ENCODE results near the gene G6PC3. TPM values are rescaled to one million over a fixed set of nuclear protein-coding genes. Genes with fewer than 3 reads are reported as not detected.

The G6PC3 gene
- total and polyA plus RNA-seq, 2 of the 4 experiments (the other 2 are of a cell fraction), result 20.4 to 107 TPM

- BruUV-seq (replicated peaks), result no TSS peak
- Histone ChIP-seq H2AK9ac (replicated peaks; ENCODE audit: low read depth, low read length, poor library complexity) (no peak overlapping the region), H3K14ac (replicated peaks; ENCODE audit: low read depth, low read length) (peak overlapping the region; percentile 3; the same call in 1 of the 2 replicates), H2BK5ac (ENCODE audit: low read depth, low read length, poor library complexity, severe bottlenecking) (peak overlapping the region; percentile 33), H3K9me3 (ENCODE audit: control insufficient read depth, insufficient read depth, low read length) (no peaks in the 10 kb centered on the region), H3K56ac (ENCODE audit: extremely low read depth, insufficient read depth, low read length) (no peak overlapping the region), H4K8ac (ENCODE audit: low read depth in 2 of 2, low read length in 2 of 2) (no peak overlapping the region; a peak in 1 of 4 replicates), H2BK120ac (ENCODE audit: low read depth, low read length) (no peak overlapping the region), H4K20me1 (ENCODE audit: insufficient read depth, low read length) (peaks cover 60% of the 10 kb centered on the region), H3K23ac (ENCODE audit: low read depth, low read length) (peak overlapping the region; percentile 53; the same call in 1 of the 2 replicates), H4K5ac (ENCODE audit: low read depth, low read length) (no peak overlapping the region), H3K9ac (ENCODE audit: low read depth, low read length) (no peak overlapping the region), H3K4me3 (ENCODE audit: insufficient read depth, low read depth, low read length) (no peak overlapping the region), H3K18ac (ENCODE audit: low read depth, low read length) (no peak overlapping the region), H2AK5ac (ENCODE audit: low read depth, low read length) (no peak overlapping the region), H3K27ac (ENCODE audit: insufficient read depth, low read length) (peak overlapping the region; percentile 18; the same call in 1 of the 2 replicates), H3K9me1 (ENCODE audit: insufficient read depth, low read length) (no peaks in the 10 kb centered on the region), H3K4me2 (ENCODE audit: low read depth, low read length) (peak overlapping the region; percentile 36; the same call in 1 of the 2 replicates), H2BK20ac (ENCODE audit: low read depth, low read length) (no peak overlapping the region), H3K79me1 (ENCODE audit: low read depth in 1 of 2, low read length in 2 of 2) (peaks cover 10 to 69% of the 10 kb centered on the region in 2 experiments), H3K36me3 (ENCODE audit: control insufficient read depth, insufficient read depth, low read length) (peaks cover 23% of the 10 kb centered on the region), H3K4ac (ENCODE audit: low read depth, low read length) (0 out of 2 replicates have a peak overlapping the region, but pooled peaks have one; percentile 2), H2AFZ (replicated peaks; ENCODE audit: low read length, poor library complexity) (no peak overlapping the region), H3K27me3 (ENCODE audit: control insufficient read depth, insufficient read depth, low read length) (no peaks in the 10 kb centered on the region), H2BK15ac (ENCODE audit: low read depth, low read length) (no peak overlapping the region), H3K4me1 (ENCODE audit: control insufficient read depth, insufficient read depth, low read length) (peaks cover 10% of the 10 kb centered on the region), H4K91ac (ENCODE audit: insufficient read depth, low read depth, low read length) (no peak overlapping the region)
- ChIA-PET POLR2A (ENCODE audit: unreplicated experiment) (no interaction called here), CTCF (interaction anchor here (1.6 kb wide), 1 partner anchor 10 kb away, joined by 7 read pairs; no protein-coding TSS in a partner anchor)
- WGBS, 2 experiments (ENCODE audit: extremely low coverage in 2 of 2, insufficient read length in 1 of 2), result no CpG with 5 or more reads among the region's 6 CpGs
- intact Hi-C loops (cut with micrococcal nuclease), result loop anchor here (10.0 kb wide), 1 partner anchor 125 kb away; no protein-coding TSS in a partner anchor
- dilution Hi-C loops (cut with HindIII; ENCODE audit: low sequenced_read_pairs, unreplicated experiment), result no loop called here
- no peak for ATAC-seq (ENCODE audit: low read depth)
- TF ChIP-seq NFE2L2 (IDR thresholded peaks at IDR 0.05; ENCODE audit: low read depth, low read length) (no peak), CEBPB (IDR thresholded peaks at IDR 0.05; ENCODE audit: low read depth, low read length) (no peak), CTCF (conservative IDR thresholded peaks at IDR 0.05; ENCODE audit: low read depth, low read length) (no peak), ELK1 (IDR thresholded peaks at IDR 0.05; ENCODE audit: borderline replicate concordance, low read depth, low read length) (no peak), MXI1 (IDR thresholded peaks at IDR 0.05; ENCODE audit: borderline replicate concordance, low read depth, low read length) (no peak), POLR2A (IDR thresholded peaks at IDR 0.05; ENCODE audit: low read depth, low read length) (no peak), USF2 (IDR thresholded peaks at IDR 0.05; ENCODE audit: low read depth, low read length) (no peak), RFX5 (IDR thresholded peaks at IDR 0.05; ENCODE audit: low read depth, low read length) (no peak)
- DNase-seq, result peak; percentile 49
- in situ Hi-C loops (cut with MboI; ENCODE audit: low sequenced_read_pairs), result no loop called here
Observed at GRCh38 chr17:44039829-44040635, 30.5 kb upstream of the G6PC3 start.

Measured in IMR-90 (cell line).